HUDEP-2 (cell line): ENCODE measurements around the gene PNCK.

ENCODE experiments used
- DNase-seq, 76 experiments: peaks; one replicate each; lab custom pipeline; 2025; ENCODE audit not compliant: unreplicated experiment in 76 of 76; lab: John Stamatoyannopoulos, UW

Gene PNCK

DNA sequence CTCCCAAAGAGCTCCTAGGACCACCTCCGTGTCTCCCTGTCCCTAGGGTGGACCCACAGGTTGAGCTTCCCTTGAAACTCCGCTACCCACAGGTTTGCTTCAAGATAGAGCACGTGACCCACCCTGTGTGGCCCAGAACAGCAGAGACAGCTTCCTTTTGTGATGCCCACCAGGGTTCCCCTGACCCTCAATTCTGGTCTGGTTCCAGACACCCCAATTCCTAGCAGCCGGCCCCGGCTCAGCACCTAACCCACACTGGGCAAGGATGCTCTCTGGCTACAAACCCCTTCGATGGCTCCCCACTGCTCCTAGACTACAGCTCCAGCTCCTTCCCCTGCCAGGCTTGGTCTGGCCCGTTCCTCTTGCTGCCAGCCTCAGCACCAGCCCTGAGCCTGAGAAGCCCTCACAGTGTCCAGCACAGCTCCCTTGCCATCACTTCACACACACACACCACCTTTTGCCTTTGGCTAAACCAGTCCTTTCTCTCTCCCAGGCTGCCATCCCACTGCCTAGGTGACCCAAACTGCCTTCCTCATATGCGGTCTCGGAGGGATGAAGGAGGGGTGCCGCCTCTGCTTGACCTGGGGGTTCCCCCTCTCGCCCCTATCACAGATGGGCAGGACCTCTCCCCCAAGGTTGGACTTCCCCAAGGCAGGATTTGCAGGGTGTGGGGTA is 6.2 kb downstream of the PNCK start:
- no peak for DNase-seq

GRCh38 chrX:153665726-153666306 is 7.8 kb downstream of the PNCK start:
- no peak for DNase-seq

GRCh38 chrX:153662266-153662665 is 11.3 kb downstream of the PNCK start:
- DNase-seq, result peak in 35 of 76 experiments; percentile 1 to 40 (median 17)

DNA sequence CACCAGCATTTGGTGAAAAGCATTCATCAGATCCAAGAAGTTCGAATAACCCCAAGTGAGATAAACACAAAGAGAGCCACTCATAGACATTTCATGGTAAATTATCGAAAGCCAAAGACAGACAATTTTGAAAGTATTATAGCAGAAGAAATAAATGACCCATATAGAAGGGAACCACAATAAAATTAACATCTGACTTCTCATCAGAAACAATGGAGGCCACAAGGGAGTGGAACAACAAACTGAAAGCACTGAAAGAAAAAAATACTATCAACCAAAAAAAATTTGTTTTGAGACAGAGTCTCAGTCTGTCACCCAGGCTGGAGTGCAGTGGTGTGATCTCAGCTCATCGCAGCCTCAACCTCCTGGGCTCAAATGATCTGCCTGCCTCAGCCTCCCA is 14.3 kb downstream of the PNCK start:
- no peak for DNase-seq

DNA sequence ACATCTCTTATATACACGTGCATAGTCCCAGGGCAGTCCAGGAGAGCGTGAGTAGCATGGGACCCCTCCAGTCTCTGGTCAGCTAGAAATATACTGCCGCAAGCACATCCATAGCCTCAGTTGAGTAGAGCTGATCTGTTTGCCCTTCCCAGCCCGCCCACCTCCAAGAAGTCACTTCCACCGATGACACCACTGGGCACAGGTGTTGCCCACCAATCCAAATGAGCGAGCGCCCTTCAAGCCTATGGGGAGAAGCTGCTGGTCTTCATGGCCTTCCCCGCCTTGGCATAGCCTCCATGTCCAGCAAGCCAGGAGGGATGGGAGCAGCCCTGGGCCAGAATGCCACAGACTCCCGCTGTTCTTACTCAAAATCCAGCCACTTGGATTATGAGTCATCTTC is 16.5 kb downstream of the PNCK start:
- no peak for DNase-seq

DNA sequence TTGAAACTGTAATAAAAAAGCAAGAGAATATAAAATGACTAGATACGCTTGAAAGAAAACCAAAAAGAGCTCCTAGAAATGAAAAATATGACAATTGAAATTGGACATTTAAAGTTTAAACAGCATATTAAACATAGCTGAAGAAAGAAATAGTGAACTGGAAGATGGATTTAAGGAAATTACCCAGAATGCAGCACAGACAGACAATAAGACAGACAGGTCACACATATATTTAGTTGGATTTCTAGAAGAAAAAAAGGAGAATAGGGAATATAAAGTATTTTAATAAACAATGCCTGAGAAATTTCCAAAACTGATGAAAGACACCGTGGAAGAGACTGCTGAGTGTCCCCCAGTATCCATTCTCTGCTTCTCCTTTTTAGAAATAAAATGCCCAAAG is 20.1 kb downstream of the PNCK start:
- DNase-seq, result no peak

- DNase-seq, result peak in 5 of 76 experiments; percentile 2 to 15 (median 3)
Measured at GRCh38 chrX:153651540-153652079, 22.0 kb downstream of the PNCK start.

DNA sequence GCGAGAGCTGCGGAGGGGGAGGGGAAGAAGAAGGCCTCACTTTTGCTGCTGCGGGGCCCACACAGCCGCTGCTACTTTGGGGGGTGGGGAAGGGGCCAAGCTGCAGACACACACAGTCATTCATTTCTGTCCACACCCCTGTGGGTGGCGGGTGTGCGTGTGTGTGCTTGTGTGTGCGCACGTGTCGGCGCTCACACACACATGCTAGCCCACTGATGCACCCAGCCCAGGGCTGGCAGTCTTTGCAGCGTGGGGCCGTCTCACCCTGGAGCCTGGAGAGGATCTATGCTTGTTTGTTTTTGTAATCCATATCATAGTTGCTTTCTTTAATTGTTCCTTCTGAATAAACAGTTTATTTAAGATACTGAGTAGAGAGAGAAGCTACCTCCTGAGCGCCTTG is 22.7 kb downstream of the PNCK start:
- no peak for DNase-seq

DNA sequence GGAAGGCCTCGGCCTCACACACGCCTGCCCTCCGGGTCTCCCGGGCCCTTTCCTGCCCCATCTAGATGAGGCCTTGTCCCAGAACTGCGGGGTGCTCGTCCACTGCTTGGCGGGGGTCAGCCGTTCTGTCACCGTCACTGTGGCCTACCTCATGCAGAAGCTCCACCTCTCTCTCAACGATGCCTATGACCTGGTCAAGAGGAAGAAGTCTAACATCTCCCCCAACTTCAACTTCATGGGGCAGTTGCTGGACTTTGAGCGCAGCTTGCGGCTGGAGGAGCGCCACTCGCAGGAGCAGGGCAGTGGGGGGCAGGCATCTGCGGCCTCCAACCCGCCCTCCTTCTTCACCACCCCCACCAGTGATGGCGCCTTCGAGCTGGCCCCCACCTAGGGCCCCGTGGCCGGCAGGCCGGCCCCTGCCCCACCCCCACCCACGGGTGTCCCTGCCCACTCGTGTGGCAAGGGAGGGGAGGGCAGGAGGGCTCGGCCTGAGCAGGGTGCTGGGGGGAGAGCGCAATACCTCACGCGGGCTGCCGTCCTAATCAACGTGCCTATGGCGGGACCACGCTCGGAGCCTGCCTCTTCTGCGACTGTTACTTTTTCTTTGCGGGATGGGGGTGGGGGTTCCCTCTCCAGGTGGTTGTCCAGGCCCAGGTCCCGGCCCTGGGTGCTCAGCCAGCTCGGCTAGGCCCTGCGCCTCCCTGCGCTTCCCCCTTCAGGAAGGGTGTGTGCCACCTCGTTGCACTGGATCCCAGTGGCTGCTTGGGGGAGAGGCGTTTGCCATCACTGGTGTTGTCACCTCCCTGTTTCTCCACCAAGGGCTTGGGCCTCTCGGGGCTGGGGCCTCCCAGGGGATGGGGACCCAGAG is 23.5 kb downstream of the PNCK start:
- no peak for DNase-seq

- DNase-seq, result peak in 30 of 76 experiments; percentile 0 to 44 (median 10)
Measured at GRCh38 chrX:153649178-153649914, 24.3 kb downstream of the PNCK start.

DNA sequence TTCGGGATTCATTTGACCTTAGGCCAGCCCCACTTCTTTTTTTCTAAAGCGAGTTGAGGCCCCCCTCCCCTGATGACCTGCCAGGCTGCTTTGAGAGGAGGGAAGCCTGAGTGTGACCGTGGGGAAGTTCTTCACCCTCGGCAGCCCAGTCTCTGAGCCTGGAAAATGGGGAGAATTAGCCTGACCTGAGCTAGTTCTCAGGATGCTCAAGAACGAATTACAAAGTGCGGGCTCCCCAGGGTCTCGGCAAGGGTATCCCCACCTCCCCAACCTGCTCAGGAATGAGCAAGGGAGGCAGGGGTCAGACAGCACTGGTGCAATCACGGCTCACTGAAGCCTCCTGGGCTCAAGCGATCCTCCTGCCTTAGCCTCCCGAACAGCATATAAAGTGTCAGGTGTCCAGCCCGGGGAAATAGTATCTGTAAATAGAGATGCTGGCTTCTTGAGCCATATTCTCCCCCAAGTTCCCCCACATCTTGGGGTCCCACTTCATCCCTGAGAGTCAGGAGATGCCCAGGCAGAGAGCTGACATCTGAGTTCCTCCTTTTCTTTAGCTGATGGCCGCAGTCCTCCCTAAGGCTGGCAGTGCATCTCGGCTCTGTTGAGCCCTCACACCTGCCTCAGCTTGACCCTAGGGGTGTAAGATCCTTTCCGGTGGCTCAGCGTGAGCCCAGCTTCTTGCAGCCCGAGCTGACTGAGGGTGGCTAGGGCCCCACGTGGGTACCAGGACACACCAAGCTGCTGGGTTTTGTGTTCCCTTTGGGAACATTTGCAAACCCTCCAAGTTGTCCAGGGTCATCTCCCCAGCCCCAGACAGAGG is 25.0 kb downstream of the PNCK start:
- no peak for DNase-seq

DNA sequence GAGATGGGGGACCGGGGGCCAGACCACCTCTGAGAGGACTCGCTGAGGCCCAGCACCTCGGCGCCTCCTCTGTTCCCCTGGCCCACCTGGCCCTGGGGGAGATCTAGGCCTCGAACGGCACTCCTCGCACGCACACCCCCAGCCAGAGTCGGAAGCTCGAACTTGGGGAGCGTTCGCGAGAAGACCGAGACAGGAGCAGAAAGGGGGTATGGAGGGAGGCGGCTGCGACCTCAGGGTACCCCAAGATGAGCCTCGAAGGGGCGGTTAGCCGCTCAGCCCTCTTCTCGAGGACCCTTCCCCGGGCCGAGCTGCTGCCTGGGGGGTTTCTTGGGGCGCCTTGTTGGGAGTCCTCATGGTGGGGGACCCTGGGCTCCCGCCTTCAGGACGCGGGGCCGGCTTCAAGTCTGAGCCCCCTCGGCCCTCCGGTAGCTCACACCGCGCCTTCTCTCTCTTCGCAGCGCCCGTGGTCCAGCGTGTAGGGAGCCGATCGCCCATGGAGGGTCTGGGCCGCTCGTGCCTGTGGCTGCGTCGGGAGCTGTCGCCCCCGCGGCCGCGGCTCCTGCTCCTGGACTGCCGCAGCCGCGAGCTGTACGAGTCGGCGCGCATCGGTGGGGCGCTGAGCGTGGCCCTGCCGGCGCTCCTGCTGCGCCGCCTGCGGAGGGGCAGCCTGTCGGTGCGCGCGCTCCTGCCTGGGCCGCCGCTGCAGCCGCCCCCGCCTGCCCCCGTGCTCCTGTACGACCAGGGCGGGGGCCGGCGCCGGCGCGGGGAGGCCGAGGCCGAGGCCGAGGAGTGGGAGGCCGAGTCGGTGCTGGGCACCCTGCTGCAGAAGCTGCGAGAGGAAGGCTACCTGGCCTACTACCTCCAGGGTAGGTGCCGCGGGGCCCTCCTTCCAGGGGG is 25.9 kb downstream of the PNCK start:
- no peak for DNase-seq

GRCh38 chrX:153646620-153647373 is 26.8 kb downstream of the PNCK start, which contains the start of gene DUSP9:
DUSP9 (plus strand) TSS chrX:153647203; CDS start chrX:153647954, 751 bp downstream.
- peak in 1 of 76 experiments; percentile 11 for DNase-seq

GRCh38 chrX:153645921-153646488 is 27.6 kb downstream of the PNCK start:
- no peak for DNase-seq

DNA sequence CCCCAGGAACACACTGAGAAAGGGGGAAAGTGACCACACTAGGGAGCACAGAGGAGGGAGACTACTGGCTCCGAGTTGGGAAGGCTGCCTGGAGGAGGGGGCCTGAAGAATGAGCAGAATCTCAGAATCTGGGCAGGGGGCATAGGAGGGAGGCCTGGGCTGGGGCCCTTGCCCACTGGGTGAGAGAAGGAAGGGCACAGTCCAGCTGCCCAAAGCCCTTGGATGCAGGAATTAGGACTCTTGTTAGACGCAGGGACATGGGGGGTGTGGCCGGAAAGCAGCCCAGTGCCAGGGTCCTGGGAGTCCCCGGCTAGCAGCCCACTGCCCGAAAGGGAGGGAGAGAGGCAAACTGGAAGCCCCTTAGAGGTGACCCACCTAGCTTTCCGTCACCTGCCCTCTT is 28.5 kb downstream of the PNCK start:
- DNase-seq, result no peak

DNA sequence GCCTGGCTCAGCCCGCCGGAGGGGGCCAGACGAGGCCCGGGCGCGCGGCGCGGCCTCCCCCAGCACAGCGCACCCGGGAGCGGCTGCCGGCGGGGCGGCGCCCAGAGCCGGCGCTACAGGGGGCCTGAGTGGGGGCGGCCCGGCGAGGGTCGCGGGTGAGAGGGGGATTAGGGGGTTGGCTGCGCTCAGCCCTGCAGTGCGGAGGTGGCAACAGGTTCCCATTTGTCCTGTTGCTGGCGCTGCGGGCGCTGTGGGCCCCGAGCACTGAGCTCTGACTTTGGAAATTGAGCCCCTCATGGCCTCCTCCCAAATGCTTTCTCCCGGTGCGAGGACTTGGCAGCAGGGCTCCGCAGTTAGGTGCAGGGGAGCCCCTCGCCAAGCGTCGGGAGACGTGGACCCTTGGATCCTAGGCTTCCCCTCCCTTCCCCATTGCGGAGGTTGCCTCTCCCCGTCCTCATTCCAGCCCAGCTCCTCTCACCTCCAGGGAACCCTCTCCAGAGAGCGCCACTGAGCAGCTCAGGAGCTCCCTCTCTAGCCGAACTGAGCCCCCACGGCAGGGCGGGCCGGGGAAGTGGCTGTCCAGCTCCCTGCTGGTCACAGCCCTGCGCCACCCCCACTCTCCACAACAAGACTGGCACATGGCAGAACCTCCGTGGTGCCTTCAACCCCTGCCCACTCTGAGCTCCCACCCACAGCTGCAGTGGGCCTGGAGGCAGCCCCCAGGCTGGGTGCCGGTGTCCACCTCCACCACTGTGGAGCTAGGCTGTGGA is 29.1 kb downstream of the PNCK start:
- no peak for DNase-seq
